ENCODE results near the gene TBC1D8.

DNA sequence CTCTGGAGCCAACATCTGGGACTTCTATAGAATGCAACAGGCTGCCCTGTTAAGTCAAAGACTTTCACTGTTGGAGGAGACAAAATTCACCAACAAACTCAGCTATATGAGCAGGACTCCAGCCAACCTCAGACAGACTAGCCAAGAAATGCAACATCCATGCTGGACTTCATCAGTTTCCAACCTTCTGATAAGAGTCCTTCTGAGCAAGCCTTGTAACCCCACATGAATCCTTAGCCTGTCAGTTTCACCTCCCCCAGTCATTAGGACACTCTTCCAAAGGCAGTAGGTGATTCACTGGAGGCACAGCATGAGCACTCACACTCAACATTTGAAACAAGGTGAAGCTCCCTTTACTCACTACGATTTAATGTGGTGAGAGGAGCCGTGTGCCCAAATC lies 5.8 kb downstream of the TBC1D8 start:
- TF ChIP-seq CTCF (IDR thresholded peaks at IDR 0.05) (no peak), POLR2A (IDR thresholded peaks at IDR 0.05) (no peak)
